K562 (cell line): ENCODE measurements around the gene DNMT1. TPM values are rescaled to one million over a fixed set of nuclear protein-coding genes. Genes with fewer than 3 reads are reported as not detected.

Experiments used
- BCL6 ChIP-seq: fragments of 250-450 bp; sonication (Bioruptor Pico); IDR thresholded peaks from 2 replicates; pipeline ENCODE4 v1.4.0; 2020
- HEY1 ChIP-seq: fragments of 250-450 bp; sonication (Bioruptor Pico); IDR thresholded peaks from 2 replicates; pipeline ENCODE4 v1.5.0; 2020; ENCODE audit warnings: mild to moderate bottlenecking, moderate library complexity, borderline replicate concordance
- NFE2 ChIP-seq: IDR thresholded peaks from 2 replicates; pipeline ENCODE4 v1.6.1; 2014; ENCODE audit warnings: antibody characterized with exemption, low read depth
- NFIC ChIP-seq: fragments of 450-650 bp; IDR thresholded peaks from 2 replicates; pipeline ENCODE4 v1.6.1; 2017; ENCODE audit warnings: mild to moderate bottlenecking, inconsistent platforms
- NFXL1 ChIP-seq: fragments of 450-650 bp; formaldehyde crosslinking; IDR thresholded peaks from 2 replicates; pipeline ENCODE4 v1.4.0; 2021; ENCODE audit warnings: mild to moderate bottlenecking
- POLR2A ChIP-seq: fragments of 450-650 bp; conservative IDR thresholded peaks from 2 replicates; pipeline ENCODE4 v1.6.1; 2016
- PURB ChIP-seq: sonication (generic); formaldehyde crosslinking; IDR thresholded peaks from 2 replicates; pipeline ENCODE4 v1.9.0; 2021; ENCODE audit warnings: low read depth, mild to moderate bottlenecking, missing genetic modification reagents
- RAD21 ChIP-seq, 2 experiments: fragments of 250-450 bp in 1 of 2; fragments of 450-650 bp in 1 of 2; sonication (Bioruptor Pico) in 1 of 2; formaldehyde crosslinking in 1 of 2; IDR thresholded peaks in 1 of 2; conservative IDR thresholded peaks in 1 of 2; 2 replicates each; pipeline versions ENCODE4 v1.4.0 to v1.8.0; 2020 to 2022; ENCODE audit warnings: mild to moderate bottlenecking in 2 of 2, moderate library complexity in 1 of 2
- SIX5 ChIP-seq, 2 experiments: IDR thresholded peaks; 2 replicates each; pipeline ENCODE4 v1.6.1; 2011; ENCODE audit warnings: low read length in 2 of 2, borderline replicate concordance in 1 of 2, low read depth in 1 of 2, mild to moderate bottlenecking in 1 of 2, moderate library complexity in 1 of 2; ENCODE audit not compliant: insufficient read depth in 1 of 2
- SMARCC2 ChIP-seq: fragments of 450-650 bp; IDR thresholded peaks from 2 replicates; pipeline ENCODE4 v1.6.1; 2017; ENCODE audit warnings: antibody characterized with exemption, moderate library complexity, mild to moderate bottlenecking, low read depth
- SOX6 ChIP-seq: fragments of 450-650 bp; IDR thresholded peaks from 2 replicates; pipeline ENCODE4 v1.6.1; 2014; ENCODE audit warnings: mild to moderate bottlenecking
- XRCC4 ChIP-seq: IDR thresholded peaks from one replicate; pipeline ENCODE4 v1.6.1; 2011; ENCODE audit not compliant: insufficient read depth, insufficient read length; ENCODE audit errors: extremely low read depth
- ZNF212 ChIP-seq: fragments of 450-650 bp; formaldehyde crosslinking; IDR thresholded peaks from 2 replicates; pipeline ENCODE4 v1.4.0; 2020; ENCODE audit warnings: mild to moderate bottlenecking
- ZNF274 ChIP-seq: IDR thresholded peaks from 2 replicates; pipeline ENCODE4 v1.6.1; 2011; ENCODE audit warnings: low read depth, mild to moderate bottlenecking, low read length, moderate library complexity, borderline replicate concordance
- ZNF282 ChIP-seq: sonication (generic); formaldehyde crosslinking; IDR thresholded peaks from 2 replicates; pipeline ENCODE4 v1.8.1; 2023; ENCODE audit warnings: missing genetic modification reagents
- ZNF316 ChIP-seq: fragments of 450-650 bp; IDR thresholded peaks from 2 replicates; pipeline ENCODE4 v1.6.1; 2016
- ZNF778 ChIP-seq: fragments of 450-650 bp; formaldehyde crosslinking; IDR thresholded peaks from 2 replicates; pipeline ENCODE4 v1.4.0; 2020; ENCODE audit warnings: mild to moderate bottlenecking, moderate library complexity
- ZNF785 ChIP-seq: fragments of 250-450 bp; sonication (Bioruptor Pico); IDR thresholded peaks from 2 replicates; pipeline ENCODE4 v1.4.0; 2020; ENCODE audit warnings: mild to moderate bottlenecking
- polyA plus RNA-seq, 8 experiments: library from polyadenylated mRNA; depleted of rRNA in 4 of 8; stranded (reverse) in 5 of 8; unstranded in 3 of 8; fragments of >200 nt; fragmentation: Nextera tagmentation in 2 of 8; fragmentation: Illumina TruSeq in 1 of 8; extraction: Ambion mirVana in 2 of 8; extraction: Trizol in 1 of 8; gene quantifications; 2 replicates each; pipeline versions ENCODE4 v1.2.1 to v1.2.3, GENCODE V29; 2011 to 2014; ENCODE audit warnings: inconsistent platforms in 1 of 8, missing spikeins in 1 of 8
- total RNA-seq, 7 experiments: library from RNA; depleted of rRNA in 6 of 7; stranded (reverse); fragments of >200 nt in 6 of 7; fragmentation: Illumina TruSeq in 2 of 7; extraction: Trizol in 2 of 7; gene quantifications; 2 replicates each; pipeline versions ENCODE4 v1.2.1 to v1.2.3, GENCODE V29; 2011 to 2021; ENCODE audit warnings: low replicate concordance in 1 of 7
- TF ChIP-seq, protein P1 (sequence below): sonication (generic); formaldehyde crosslinking; IDR thresholded peaks from 2 replicates; pipeline ENCODE4 v1.8.0; 2022; ENCODE audit warnings: mild to moderate bottlenecking, missing genetic modification reagents, borderline replicate concordance
- TF ChIP-seq, protein P2 (sequence below): fragments of 450-650 bp; formaldehyde crosslinking; IDR thresholded peaks from 2 replicates; pipeline ENCODE4 v1.4.0; 2022; ENCODE audit warnings: missing genetic modification characterization
- TF ChIP-seq, protein P3 (sequence below): sonication (generic); formaldehyde crosslinking; IDR thresholded peaks from 2 replicates; pipeline ENCODE4 v1.8.1; 2023; ENCODE audit warnings: mild to moderate bottlenecking, missing genetic modification reagents
- TF ChIP-seq, protein P4 (sequence below): fragments of 250-450 bp; sonication (Bioruptor Pico); IDR thresholded peaks from 2 replicates; pipeline ENCODE4 v1.5.0; 2021

The DNMT1 gene
- total and polyA plus RNA-seq, 9 of the 15 experiments (the other 6 are each of a cell fraction or from before 2014, with no cell fraction given): 80.1 to 271 (median 121) TPM

DNA sequence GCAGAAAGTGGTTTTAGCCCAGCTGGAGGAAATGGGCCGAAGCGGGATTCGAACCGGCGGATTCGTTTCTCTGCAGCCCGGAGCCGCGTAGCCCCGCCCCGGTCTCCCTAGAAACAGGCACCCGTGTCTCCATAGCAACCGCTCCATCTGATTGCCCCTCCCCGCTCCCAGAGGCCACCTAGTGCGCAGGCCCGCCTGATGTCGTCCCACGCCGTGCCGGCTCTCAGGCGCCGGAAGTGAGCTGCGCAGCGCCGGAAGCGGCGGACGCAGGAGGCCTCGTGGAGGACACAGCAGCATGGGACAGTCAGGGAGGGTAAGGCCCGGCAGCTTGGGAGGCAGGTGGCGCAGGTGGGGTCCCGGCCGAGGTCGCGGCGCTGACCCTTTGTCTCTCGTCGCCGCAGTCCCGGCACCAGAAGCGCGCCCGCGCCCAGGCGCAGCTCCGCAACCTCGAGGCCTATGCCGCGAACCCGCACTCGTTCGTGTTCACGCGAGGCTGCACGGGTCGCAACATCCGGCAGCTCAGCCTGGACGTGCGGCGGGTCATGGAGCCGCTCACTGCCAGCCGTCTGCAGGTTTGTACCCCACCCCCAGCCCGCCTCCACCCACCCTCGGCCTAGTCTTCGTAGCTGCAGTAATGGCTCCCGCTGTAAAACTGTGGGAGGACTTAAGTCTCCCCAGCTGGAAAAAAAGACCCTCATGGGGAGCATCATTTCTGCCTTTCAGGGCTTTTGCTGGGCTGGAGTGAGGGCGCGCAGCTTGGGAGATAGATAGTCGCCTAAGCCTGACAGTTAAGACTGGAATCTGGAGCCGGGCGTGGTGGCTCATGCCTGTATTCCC is 88.4 kb downstream of the DNMT1 start, which contains the start of gene PPAN (continued):
- TF ChIP-seq, protein P1, sequence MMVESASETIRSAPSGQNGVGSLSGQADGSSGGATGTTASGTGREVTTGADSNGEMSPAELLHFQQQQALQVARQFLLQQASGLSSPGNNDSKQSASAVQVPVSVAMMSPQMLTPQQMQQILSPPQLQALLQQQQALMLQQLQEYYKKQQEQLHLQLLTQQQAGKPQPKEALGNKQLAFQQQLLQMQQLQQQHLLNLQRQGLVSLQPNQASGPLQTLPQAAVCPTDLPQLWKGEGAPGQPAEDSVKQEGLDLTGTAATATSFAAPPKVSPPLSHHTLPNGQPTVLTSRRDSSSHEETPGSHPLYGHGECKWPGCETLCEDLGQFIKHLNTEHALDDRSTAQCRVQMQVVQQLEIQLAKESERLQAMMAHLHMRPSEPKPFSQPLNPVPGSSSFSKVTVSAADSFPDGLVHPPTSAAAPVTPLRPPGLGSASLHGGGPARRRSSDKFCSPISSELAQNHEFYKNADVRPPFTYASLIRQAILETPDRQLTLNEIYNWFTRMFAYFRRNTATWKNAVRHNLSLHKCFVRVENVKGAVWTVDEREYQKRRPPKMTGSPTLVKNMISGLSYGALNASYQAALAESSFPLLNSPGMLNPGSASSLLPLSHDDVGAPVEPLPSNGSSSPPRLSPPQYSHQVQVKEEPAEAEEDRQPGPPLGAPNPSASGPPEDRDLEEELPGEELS: 0 out of 2 replicates have a peak, but pooled peaks have one; percentile 90
- no peak for TF ChIP-seq ZNF316
- TF ChIP-seq NFIC: no peak
- TF ChIP-seq HEY1 (CRISPR knock-in tag): no peak
- TF ChIP-seq BCL6: no peak
- TF ChIP-seq ZNF274: no peak; the same call in 1 of the 2 replicates
- TF ChIP-seq ZNF778: no peak
- TF ChIP-seq, protein P2, sequence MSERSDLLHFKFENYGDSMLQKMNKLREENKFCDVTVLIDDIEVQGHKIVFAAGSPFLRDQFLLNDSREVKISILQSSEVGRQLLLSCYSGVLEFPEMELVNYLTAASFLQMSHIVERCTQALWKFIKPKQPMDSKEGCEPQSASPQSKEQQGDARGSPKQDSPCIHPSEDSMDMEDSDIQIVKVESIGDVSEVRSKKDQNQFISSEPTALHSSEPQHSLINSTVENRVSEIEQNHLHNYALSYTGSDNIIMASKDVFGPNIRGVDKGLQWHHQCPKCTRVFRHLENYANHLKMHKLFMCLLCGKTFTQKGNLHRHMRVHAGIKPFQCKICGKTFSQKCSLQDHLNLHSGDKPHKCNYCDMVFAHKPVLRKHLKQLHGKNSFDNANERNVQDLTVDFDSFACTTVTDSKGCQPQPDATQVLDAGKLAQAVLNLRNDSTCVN (CRISPR knock-in tag): no peak
- TF ChIP-seq RAD21 (CRISPR knock-in tag; conservative IDR thresholded peaks at IDR 0.05 in 1 of 2, IDR thresholded peaks at IDR 0.05 in 1 of 2): no peak
- peak; percentile 5 to 58; a peak in 3 of 4 replicates for TF ChIP-seq SIX5 (IDR thresholded peaks at IDR 0.05; ENCODE audit: borderline replicate concordance in 1 of 2, insufficient read depth in 1 of 2, low read depth in 1 of 2, low read length in 2 of 2)
- no peak for TF ChIP-seq SMARCC2
- no peak for TF ChIP-seq ZNF212 (CRISPR knock-in tag)
- TF ChIP-seq, protein P3, sequence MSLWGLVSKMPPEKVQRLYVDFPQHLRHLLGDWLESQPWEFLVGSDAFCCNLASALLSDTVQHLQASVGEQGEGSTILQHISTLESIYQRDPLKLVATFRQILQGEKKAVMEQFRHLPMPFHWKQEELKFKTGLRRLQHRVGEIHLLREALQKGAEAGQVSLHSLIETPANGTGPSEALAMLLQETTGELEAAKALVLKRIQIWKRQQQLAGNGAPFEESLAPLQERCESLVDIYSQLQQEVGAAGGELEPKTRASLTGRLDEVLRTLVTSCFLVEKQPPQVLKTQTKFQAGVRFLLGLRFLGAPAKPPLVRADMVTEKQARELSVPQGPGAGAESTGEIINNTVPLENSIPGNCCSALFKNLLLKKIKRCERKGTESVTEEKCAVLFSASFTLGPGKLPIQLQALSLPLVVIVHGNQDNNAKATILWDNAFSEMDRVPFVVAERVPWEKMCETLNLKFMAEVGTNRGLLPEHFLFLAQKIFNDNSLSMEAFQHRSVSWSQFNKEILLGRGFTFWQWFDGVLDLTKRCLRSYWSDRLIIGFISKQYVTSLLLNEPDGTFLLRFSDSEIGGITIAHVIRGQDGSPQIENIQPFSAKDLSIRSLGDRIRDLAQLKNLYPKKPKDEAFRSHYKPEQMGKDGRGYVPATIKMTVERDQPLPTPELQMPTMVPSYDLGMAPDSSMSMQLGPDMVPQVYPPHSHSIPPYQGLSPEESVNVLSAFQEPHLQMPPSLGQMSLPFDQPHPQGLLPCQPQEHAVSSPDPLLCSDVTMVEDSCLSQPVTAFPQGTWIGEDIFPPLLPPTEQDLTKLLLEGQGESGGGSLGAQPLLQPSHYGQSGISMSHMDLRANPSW: 0 out of 2 replicates have a peak, but pooled peaks have one; percentile 62
- no peak; the same call in 1 of the 2 replicates for TF ChIP-seq SOX6
- TF ChIP-seq XRCC4: no peak
- no peak for TF ChIP-seq NFXL1 (CRISPR knock-in tag)
- peak; percentile 88 for TF ChIP-seq POLR2A
- TF ChIP-seq ZNF785 (CRISPR knock-in tag): no peak
- TF ChIP-seq PURB (CRISPR knock-in tag): no peak
- TF ChIP-seq ZNF282 (CRISPR knock-in tag): peak; percentile 83; the same call in 1 of the 2 replicates
- TF ChIP-seq, protein P4, sequence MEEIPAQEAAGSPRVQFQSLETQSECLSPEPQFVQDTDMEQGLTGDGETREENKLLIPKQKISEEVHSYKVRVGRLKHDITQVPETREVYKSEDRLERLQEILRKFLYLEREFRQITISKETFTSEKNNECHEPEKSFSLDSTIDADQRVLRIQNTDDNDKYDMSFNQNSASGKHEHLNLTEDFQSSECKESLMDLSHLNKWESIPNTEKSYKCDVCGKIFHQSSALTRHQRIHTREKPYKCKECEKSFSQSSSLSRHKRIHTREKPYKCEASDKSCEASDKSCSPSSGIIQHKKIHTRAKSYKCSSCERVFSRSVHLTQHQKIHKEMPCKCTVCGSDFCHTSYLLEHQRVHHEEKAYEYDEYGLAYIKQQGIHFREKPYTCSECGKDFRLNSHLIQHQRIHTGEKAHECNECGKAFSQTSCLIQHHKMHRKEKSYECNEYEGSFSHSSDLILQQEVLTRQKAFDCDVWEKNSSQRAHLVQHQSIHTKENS: no peak
- TF ChIP-seq NFE2: no peak
